GM19467 (cell line): ENCODE measurements around the gene SIGLEC15.
"Not testable (repeated sequence)": the region's sequence is repeated elsewhere in the genome, so short reads cannot be mapped to it uniquely, and the experiment has no call there.

Experiments used
- ATAC-seq: cut with Tn5 transposase; IDR thresholded peaks from one replicate; pipeline ENCODE4 v1.9.1; 2021; ENCODE audit warnings: mild to moderate bottlenecking, moderate library complexity; ENCODE audit not compliant: unreplicated experiment

The SIGLEC15 gene

DNA sequence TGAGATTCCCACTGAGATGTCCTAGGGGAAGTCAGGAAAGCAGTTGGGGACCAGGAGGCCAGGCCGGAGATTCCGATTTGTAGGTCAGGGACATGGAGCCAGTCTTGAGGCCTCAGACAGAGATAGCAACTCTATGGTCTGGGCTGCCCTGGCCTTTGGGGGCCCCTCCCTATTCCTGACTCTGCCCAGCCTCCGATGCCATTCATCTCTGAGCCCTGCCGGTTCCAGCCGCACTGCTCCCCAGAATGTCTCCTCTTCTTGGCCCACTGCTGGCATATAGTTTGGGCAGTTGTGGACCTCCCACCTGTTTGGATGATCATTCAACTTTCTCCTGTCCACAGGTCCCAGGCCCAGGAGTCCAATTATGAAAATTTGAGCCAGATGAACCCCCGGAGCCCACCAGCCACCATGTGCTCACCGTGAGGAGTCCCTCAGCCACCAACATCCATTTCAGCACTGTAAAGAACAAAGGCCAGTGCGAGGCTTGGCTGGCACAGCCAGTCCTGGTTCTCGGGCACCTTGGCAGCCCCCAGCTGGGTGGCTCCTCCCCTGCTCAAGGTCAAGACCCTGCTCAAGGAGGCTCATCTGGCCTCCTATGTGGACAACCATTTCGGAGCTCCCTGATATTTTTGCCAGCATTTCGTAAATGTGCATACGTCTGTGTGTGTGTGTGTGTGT lies 16.4 kb downstream of the SIGLEC15 start:
- no peak for ATAC-seq

DNA sequence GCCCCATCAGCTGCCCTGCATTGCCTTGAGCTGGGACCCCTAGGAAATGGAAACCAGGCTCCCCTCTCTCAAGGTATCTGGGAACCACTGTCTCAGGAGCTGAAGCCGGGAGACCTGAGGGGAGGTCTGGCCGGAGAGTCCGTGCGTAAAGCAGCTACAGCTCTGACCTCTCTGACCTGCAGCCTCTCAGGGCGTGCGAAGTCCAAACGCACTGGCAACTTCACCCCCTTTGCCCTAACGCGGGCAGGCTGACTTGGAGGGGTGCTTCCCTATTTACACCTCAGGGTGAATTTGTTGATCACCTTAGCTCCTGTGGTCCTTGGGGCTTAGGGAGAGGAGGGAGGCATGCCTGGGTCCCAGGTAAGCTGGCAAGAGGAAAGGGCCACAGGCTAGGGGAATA lies 17.5 kb downstream of the SIGLEC15 start:
- ATAC-seq = no peak

DNA sequence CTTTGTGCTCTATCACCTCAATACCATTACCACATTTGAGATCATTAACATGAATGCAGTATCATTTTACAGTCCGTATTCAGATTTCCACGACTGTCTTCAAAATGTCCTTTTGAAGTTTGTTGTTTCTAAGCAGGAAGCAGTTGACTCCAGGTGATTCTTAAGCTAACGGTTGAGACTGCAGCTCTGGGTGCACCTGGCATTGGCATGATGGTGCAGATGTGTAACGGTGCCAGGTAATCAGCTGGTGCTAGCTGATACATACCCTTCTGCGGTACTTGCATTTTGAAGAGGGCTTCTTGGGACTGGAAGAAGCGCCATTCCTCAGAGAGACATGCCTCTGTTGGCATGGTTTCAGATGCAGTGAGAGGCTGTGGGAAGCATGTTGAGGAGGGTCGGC lies 19.5 kb downstream of the SIGLEC15 start:
- no peak for ATAC-seq

DNA sequence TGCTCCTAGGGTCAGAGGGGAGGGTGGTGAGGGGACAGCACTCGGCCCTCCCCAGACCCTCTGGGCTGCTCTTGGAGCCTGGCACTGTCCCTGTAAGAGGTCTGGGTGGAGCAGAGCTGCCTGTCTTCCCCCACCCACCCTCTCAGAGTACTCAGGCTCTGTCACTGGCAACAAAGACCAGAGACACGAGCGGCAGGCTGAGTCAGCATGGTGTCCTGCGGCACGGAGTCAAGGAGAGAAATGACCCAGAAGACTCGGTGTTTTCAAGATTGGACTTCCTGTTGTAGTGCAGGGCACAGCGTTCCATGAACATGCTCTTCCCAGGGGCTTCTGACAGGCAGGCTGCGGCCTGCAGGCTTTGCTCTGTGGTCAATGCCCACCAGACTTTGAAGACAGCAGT lies 19.9 kb downstream of the SIGLEC15 start:
- ATAC-seq = no peak

DNA sequence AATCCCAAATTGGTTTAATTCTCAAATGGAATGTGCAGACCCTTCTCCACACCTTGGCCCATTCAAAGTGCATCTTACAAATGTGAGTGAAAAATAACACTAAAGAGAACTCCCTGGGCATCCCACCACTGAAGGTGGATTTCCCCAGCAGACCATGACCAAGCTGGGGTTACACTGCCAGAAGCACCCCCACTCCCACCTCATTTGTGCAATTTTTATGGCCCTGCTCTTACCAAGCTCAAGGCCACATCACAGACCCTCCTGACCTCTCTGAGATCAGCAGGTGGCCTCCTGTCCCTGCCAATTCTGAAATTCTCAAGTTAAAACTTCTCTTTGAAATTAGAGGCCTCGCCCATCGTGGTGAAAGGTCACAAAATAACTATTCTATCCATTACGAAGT lies 21.6 kb downstream of the SIGLEC15 start:
- ATAC-seq = no peak

DNA sequence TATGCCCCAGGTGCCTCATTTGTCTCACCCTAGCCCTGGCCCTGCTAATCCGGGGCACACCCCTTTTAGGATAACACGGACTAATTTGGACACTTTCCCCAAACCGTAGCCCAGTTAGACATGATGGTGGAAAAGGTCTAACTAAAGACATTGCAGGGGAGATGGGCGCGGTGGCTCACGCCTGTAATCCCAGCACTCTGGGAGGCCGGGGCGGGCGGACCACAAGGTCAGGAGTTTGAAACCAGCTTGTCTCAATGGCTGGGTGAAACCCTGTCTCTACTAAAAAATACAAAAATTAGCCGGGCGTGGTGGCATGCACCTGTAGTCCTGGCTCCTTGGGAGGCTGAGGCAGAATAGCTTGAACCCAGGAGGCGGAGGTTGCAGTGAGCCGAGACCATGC lies 23.2 kb downstream of the SIGLEC15 start:
- not testable (repeated sequence) for ATAC-seq

DNA sequence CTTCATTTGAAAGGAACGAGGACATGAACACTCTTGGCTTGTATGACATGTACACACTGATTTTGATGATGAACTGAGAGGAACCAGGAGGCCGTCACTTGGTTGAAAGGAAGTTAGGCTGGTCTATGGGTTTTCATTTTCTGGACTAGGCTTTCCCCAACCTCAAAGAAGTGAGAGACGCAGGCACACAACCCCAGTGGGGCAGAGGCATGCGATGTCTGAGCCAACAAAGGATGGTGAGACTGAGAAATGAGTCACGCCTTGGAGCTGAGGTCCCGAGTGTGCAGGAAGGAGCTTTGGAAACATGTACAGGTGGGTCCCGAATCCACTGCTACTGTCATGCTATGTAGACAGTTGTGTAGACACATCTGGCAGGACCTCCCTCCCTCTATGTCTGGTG lies 24.1 kb downstream of the SIGLEC15 start:
- ATAC-seq = no peak

DNA sequence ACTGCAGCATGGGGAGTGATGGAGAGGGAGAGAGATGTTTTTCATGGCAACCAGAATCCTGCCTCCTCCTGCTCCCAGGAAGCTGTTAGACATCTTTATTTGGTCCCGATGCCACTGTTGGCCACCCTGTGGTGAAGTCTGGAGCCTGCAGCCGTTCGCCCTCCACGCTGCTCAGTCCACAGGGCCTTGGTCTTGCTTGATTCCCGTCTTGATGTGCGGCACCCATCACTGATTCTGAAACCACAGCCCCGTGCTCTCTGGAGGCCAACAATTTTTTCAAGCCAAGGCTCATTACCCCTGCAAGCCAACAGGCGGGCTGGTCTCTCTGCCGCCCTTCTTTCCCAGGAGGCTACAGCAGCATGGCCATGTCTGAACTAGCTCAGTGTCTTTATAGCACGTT lies 24.5 kb downstream of the SIGLEC15 start:
- peak; percentile 47 for ATAC-seq

DNA sequence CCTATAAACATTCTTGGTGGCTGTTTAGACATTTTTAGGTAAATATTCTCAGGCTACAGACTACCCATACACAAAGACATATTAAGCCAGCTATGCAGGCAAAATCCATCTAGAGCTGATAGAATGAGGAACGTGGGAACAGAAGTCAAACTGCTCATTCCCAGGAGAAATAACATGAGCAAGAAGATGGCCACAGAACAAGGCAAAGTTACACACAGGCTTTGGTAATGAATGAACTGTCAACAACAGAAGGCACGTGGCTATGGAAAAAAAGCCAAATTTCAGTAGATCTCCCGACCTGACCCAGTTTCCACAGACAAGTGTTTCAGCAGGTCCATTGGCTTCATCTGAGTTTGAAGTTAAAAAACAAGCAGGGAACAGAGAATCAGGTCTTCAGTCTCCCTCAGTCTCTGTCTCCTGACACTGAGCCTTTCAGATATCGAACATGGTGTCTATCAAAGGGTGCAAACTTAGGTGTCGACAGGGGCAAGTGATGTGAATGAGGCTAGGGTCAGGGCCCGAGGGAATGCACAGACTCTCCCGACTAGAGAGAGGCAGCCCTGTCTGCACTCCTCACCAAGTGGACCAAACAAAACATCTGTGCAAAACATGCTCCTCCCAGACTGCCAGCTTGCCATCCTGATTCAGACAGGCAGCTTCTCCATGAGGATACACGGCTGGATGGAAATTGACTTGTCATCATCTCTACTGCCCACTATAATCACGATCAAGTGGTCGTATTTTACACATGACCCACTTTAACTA lies 25.9 kb downstream of the SIGLEC15 start:
- no peak for ATAC-seq

DNA sequence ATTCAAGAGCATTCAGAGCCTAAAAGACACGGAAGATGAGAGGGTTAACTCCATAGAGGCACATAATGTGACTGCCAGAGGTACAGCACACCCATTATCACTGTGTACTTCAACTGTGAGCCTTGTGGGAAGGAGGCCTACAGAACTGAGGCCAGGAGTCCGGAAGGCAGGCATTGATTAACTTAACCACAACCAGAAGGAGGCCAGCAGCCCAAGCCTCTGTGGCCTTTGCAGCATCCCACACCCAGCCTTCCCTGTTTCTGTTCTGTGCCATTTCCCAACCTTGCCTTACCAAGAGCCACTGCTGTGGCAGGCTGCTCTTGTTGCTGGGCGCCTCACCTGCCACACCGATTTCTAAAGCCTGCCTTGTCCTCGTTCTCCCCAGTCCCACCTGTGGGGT lies 27.2 kb downstream of the SIGLEC15 start:
- no peak for ATAC-seq

DNA sequence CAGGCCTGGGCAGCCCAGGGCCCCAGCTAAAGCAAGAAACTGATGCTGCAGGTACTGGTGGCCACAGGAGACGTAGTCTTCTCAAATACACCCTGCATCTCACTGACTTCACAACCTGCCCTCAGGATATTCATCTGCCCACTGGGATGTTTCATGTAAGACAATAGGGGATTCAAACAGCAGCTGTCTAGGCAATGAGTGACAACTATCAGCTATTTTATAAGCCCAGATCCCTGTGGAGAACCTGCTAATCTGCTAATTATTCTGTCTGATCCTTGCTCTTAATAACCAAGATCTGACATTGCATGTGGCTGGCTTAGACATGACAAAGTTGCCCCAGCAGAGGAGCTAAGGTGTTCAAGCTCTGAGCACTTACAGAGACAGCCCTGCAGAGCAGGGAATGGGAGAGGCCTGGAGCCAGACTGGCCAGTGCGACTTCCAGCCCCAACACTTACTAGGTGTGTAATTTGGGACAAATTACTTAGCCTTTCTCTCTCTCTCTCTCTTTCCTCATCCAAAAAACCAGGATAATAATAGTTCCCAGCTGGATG lies 28.6 kb downstream of the SIGLEC15 start:
- ATAC-seq = no peak

DNA sequence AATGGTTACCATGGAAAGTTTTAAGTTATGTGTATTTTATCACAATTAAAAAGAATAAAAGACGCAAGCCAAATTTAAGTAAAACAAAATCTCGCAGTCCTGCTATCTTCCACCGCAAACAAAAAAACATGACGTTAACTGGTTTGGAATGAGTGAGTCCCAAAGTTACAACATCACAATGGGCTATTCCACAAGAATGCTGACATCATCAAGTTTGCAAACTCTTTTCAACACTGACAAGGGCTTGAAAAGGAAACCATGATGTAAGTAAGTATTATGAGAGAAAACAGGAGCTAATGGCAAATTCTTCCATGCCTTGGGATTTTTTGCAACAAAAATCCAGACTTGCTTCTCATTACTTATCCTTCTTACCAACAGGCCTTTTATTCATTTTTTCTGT lies 31.1 kb downstream of the SIGLEC15 start:
- ATAC-seq = no peak

DNA sequence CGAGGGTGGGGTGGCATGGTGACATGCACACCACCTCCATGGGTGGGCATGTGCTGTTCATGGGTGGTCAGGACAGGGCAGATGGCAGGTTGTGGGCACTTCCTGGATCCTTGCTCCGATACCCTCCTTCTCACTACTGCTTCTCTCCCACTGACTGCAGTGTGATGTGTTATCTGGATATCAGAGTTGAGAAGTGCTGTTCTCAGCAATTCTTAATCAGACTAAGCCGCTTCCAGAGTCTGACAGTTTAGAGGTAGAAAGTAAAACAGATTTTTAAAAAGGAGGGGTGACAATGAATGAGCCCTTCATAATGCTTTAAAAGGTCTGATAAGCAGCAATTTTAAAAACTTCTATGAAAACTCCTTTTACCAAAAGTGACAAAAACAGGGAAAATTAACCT lies 33.9 kb downstream of the SIGLEC15 start:
- ATAC-seq = no peak

DNA sequence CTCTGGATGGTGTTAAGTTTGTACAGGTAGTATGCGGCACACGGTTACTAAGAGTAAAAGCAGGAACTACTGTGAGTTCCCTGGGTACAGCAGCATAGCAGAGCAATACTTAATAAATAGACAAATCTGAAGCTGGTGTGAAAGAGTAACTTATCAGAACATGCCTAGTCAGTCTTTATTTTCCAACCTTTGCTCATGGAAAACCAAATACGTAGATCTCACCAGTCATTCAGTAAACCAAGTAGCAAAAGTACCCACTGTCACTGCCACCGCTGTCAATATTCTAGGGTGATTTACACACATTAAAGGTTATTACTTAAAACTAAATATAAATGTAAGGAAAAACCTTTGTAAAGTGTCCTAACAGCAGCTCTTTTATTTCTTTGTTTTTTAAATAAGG lies 35.0 kb downstream of the SIGLEC15 start:
- ATAC-seq = no peak

DNA sequence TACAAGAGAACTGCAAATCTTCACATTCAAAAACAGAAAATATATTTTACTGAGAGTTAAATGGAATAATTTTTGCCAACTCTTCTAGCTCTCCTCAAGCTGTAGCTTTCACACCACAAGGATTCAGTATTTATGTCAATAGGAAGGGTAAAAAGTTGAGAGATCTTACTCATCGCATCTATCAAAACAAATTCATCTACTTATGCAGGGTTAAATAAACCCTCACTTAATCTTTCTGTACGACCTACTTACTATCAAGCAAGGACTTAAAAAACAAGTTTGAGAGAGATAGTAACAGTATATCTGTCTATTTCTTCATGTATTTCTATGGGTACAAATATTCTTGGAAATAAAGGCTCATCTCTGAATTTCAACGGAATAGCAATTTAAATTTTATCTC lies 35.5 kb downstream of the SIGLEC15 start:
- ATAC-seq = no peak

DNA sequence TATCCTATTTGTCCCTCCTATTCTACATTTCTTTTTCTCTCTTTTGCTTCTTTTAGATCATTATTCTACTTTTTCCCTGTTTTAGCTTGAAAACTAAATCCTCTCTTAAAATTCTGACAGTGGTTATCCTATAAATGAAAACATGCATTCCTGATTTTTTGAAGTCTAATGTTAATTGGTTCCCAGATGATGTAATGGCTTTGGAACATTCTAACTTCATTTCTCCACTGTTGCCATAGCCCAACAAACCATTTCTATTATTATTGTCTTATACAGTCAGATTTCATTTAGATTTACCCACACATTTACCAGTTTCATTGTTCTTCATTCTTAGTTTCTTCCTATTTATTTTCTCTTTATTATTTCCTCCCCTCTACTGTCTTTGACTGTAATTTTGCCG lies 36.5 kb downstream of the SIGLEC15 start:
- no peak for ATAC-seq

DNA sequence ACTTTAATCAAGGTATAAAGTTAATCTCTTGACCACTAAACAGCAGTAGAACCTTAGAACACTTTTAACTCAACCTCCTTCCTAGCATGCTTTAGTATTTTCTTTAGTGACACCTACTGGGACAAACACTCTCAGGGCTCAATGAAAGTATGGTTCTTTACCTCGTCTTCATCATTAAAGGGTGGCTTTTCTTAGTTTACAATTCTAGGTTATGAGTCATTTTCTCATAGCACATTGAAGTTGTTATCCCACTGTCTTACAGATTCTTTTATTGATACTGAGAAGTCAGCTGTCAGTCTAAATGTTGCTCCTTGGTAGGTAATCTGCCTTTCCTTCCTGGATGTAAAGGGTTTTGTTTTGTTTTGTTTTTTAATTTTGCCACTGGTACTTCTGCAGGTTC lies 38.0 kb downstream of the SIGLEC15 start:
- ATAC-seq = no peak

DNA sequence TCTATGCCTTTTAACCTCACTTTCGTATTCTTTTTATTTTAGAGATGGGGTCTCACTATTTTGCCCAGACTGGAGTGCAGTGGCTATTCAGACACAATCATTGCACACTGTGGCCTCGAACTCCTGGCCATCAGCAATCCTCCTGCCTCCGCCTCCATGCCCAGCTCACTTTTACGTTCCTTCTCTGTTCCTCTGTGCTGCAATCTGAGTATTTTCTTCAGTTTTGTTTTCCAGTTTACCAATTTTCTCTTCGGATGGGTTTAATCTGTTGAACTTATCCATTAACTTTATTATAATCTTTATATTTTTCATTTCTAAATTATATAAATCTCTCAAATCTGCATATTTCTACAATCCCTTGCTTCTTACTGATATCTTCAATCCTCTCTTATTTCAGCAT lies 38.6 kb downstream of the SIGLEC15 start:
- ATAC-seq = no peak

DNA sequence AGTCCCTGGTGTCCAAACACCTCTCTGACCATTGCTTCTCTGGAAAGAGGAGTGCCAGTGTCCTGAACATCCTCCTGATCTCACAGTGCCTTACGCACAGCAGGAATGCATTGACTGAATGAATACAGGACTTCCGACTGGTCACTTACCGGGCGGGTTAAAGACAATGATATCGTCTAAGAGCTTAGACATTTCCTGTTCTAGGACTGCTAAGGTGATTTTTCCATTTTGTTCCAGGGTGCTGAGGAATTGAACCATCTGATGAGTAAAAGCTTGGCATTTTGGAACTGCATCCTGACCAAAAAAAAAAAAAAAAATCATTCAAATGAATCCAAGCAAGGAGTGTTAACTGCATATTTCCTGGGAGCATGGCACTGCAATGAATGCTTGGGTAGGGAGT lies 40.0 kb downstream of the SIGLEC15 start:
- ATAC-seq = no peak

DNA sequence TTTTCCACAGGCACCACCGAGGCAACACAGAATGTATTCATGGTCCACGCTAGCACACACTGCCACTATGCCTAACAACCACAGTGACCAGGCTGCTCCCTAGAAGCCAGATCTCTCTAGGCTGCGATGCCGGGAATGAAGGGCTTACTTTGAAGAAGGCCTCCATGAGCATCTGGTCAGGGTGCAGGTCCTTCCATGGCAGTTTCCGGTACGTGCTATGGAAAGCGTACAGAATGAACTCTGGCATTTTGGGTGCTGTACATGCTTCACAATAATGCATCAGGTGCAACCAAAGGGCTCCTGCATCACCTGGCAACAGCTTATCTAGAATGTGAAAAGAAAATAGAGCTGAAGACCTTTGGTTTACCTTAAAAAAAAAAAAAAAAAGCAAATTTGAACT lies 44.9 kb downstream of the SIGLEC15 start:
- ATAC-seq = no peak

DNA sequence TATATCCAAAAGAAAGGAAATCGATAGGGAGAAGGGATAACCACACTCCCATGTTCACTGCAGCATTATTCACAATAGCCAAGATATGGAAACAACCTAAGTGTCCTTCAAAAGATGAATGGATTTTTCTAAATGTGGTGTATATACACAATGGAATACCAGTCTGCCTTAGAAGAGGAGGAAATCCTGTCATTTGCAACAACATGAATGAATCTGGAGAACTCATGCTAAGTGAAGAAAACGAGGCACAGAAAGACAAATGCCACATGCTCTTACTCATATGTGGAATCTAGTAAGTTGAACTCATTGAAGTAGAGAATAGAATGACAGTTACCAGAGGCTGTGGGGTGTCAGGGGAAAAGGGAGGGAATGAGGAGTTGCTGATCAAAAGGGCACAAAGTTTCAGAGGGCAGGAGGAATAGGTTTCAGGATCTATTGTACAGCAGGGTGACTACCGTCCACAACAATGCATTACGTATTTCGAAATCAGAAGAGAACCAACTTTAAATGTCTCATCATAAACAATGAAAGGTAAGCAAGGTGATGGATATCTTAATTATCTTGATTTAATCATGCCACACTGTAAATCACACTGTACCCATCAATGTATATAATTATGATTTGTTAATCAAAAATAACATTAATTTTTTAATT lies 46.1 kb downstream of the SIGLEC15 start:
- ATAC-seq = no peak
